HuH-7 (cell line): Measurements from ENCODE around the gene PRKRIP1.
"Not testable (repeated sequence)": the region's sequence is repeated elsewhere in the genome, so short reads cannot be mapped to it uniquely, and the experiment has no call there.

ENCODE experiments used
- DNase-seq: peaks from one replicate; pipeline ENCODE4 v3.0.0; 2011; ENCODE audit warnings: low spot score

Gene PRKRIP1, protein sequence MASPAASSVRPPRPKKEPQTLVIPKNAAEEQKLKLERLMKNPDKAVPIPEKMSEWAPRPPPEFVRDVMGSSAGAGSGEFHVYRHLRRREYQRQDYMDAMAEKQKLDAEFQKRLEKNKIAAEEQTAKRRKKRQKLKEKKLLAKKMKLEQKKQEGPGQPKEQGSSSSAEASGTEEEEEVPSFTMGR

GRCh38 chr7:102395873-102396709 lies at the start of gene PRKRIP1:
TSS of gene PRKRIP1 (plus strand) at chr7:102396363. CDS start at chr7:102396412, 49 bp downstream.
- DNase-seq, result peak; percentile 86

GRCh38 chr7:102346983-102347382 lies 49.2 kb upstream of the PRKRIP1 start:
- not testable (repeated sequence) for DNase-seq

DNA sequence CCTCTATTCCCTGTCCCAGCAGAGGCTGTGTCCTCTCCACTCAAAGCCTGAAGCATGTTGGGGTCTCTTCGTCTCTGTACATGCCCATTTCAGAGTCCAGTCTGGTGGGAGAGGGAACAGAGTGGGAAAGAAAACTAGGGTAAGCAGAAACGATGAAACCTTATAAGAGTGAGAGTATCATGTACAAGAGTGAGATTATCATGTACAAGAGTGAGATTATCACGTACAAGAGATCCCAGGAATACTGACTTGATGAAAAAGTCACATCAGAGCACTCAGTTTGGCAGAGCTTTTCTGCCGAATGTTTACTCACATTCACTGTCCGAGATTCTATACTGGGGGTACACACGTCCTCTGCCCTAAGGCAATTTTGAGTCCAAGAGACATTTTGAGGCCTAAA lies 39.8 kb upstream of the PRKRIP1 start, which contains the start of gene SPDYE6:
Gene SPDYE6, minus strand, starts transcription at position 101 of the 400 bp plus-strand sequence. CDS start 421 bp downstream, outside the sequence.
- not testable (repeated sequence) for DNase-seq

GRCh38 chr7:102363549-102364393 lies 32.4 kb upstream of the PRKRIP1 start:
- DNase-seq, result peak; percentile 63

DNA sequence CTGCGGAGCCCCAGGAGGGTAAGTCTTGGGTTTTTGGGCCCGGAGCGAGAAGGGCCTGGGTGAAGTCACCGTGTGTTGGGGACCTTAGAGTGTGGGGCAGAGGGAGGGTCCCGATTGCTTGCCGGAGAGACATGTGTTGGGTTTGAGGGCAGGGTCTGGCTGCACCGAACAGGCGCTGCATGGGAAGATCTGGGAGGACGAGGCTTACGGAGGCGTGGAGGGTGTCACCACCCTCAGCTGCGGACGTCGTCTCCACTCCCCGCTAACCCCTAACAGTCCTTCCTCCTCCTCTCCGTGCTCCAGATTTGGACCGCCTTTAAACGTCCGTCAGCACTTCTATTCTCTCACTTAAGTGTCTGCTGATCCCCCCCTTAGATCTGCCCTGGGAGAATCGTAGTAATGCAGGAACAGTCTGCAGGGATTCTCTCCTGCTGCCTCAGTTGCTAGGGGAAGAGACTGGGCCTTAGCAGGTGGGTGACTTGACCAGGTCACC lies 31.7 kb upstream of the PRKRIP1 start:
- not testable (repeated sequence) for DNase-seq

GRCh38 chr7:102365390-102365789 lies 30.8 kb upstream of the PRKRIP1 start:
- DNase-seq, result not testable (repeated sequence)

DNA sequence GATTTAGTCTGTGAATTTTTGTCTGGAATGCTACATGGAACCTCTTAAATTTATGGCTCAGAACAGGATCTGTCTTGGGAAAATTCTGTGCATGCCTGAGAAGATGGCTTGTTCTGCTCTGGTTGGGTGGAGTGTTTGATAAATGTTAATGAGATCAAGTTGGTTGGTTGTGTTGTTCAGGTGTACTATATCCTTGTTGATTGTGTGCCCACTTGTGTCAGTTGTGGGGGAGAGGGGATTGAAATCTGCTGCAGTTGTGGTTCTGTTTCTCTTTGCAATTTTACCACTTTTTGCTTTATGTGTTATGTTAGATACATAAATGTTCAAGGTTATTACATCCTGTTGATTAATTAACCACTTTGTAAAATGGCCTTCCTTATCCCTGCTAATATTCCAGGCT lies 26.1 kb upstream of the PRKRIP1 start:
- not testable (repeated sequence) for DNase-seq

DNA sequence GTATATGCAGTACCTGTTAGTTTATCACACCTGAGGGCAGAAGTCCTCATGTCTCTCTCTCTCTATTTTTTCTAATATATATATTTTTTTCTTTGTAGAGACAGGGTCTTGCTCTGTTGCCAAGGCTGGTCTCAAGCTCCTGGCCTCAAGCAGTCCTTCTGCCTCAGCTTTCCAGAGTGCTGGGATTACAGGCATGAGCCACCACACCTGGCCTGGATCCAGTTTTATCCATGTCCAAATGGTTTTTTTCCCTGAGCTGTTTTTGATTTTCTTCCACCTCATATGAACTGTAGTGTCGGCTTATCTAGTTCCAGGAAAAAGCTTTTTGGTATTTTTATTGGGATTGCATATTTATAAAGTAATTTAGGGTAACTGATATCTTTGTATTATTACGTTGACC lies 23.4 kb upstream of the PRKRIP1 start:
- DNase-seq, result not testable (repeated sequence)

DNA sequence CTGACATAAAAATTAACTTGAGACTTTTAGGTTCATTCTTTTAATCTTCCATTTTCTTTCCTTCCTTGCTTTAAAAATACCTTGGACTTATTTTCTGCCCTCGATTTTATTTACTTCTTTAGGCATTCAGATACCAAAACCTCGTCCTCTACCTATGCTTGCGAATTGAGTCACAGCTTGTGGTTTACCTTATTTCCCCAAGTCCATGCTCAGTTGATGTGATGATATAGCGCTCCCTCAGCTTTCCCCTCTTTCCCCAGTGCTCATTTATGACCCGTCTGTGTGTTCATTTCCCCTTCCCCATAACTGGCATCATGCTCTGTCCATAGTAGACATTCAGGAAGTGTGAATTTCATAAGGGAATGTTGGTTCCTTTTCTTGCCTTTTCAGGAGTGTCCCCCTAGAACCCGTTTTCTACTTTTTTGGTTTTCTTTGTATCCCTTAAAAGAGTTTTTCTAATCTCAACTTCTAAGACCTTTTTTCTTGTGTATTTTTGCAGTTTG lies 19.1 kb upstream of the PRKRIP1 start:
- DNase-seq, result no peak

DNA sequence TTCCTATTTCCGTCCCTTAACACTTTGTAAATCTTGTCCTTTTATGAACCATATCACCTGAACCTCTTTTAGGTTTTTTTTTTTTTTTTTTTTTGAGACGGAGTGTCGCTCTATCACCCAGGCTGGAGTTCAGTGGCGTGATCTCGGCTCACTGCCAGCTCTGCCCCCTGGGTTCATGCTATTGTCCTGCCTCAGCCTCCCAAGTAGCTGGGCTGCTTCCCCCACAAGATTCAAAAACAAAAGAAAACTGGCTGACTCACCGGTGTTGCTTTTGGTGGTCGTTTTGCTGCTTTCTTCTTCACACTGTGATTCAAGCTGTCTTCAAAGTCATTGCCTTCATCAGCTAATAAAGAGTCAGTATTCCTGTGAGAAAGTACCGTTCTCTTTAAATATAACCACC lies 15.3 kb upstream of the PRKRIP1 start:
- not testable (repeated sequence) for DNase-seq

DNA sequence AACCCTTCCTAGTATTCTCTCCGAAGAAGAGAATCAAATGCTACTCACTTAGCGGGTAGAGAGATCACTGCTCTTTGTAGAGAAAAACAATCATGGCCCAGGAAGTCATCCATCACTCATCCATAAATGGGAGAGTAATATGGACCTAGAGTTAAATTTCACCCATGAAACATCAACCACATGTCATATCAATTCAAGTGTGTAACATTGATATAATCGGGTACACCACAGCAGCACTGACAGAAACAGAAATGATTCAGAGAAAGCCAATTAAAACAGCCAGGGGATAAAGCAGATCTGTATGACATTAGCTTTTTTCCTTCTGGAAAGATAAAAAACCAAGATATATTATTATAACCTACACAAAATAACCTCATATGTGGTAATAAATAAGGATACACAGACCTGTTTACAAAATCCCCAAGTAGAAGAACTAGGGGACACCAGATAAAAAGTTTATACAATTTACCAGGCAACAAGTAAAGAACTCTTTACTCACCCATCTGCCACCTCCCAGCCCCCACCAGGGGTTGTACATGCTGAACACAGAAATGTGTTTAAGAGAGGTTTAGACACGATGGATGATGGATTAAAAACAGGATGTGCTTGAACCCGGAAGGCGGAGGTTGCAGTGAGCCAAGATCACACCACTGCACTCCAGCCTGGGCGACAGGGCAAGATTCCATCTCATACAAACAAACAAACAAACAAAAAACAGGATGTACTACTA lies 14.3 kb upstream of the PRKRIP1 start:
- not testable (repeated sequence) for DNase-seq

GRCh38 chr7:102387064-102387463 lies 9.1 kb upstream of the PRKRIP1 start:
- no peak for DNase-seq

DNA sequence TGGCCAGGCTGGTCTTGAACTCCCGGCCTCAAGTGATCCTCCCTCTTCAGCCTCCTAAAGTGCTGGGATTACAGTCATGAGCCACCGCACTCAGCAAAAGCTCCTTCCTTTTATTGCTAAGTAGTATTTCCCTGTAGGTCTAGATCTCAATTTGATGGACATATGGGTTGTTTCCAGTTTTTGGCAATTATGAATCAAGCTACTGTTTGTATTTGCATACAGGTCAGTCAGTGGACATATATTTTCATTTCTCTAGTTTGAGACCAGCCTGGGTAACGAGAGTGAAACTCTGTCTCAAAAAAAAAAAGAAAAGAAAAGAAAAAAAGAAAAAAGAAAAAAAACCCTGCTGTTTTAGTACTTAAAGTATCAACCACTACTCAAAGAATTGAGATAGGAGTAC lies 6.4 kb upstream of the PRKRIP1 start:
- no peak for DNase-seq

DNA sequence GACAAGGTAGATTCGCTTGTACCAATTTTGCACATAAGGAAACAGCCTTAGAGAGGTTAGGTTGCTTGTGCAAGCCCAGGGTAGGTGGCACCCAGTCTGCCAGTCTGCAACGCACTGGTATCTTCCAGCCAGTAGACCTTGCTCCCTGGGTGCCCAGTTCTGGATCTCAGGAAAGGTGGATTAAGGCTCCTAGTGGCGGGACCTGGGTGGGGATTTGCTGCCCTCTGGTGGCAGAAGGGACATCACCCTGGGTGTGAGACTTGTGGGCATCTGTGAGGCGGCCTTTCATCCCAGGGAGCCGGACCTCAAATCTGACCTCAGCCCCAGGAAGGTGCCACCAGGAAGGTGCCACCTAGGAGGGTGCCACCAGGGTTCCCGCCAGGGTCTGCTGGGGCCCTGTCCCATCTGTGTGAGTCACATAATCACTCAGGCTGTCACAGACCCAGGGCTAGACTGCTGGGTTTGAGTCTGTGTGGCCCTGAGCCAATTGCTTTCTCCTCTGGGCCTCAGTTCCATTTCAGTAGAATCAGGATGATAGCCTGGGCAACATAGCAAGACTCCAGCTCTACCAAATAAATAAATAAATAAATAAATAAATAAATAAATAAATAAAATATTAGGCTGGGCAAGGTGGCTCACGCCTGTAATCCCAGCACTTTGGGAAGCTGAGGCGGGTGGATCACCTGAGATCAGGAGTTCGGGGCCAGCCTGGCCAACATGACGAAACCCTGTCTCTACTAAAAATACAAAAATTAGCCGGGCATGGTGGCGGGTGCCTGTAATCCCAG lies 5.3 kb upstream of the PRKRIP1 start:
- DNase-seq, result peak; percentile 88

- DNase-seq, result no peak
Measured at GRCh38 chr7:102392330-102392729, 3.8 kb upstream of the PRKRIP1 start.

- DNase-seq, result no peak
Measured at GRCh38 chr7:102393467-102393866, 2.7 kb upstream of the PRKRIP1 start.

GRCh38 chr7:102395592-102395872 lies 631 bp upstream of the PRKRIP1 start:
- no peak for DNase-seq

DNA sequence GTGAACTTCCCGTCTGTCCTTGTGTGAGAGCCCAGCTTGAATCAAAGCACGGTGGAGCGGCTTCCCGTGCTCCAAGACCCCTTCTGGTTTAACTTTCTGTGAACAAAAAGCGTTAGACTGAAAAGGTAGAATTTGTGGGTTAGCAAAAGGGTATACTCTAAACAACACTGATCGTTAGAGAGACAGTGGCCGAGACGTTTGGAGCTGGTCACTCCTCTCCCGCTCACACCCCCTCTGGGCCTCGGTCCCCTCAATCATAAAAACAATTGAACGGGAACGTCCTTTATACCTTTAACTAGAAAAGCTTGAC lies 502 bp downstream of the PRKRIP1 start:
- DNase-seq, result no peak

DNA sequence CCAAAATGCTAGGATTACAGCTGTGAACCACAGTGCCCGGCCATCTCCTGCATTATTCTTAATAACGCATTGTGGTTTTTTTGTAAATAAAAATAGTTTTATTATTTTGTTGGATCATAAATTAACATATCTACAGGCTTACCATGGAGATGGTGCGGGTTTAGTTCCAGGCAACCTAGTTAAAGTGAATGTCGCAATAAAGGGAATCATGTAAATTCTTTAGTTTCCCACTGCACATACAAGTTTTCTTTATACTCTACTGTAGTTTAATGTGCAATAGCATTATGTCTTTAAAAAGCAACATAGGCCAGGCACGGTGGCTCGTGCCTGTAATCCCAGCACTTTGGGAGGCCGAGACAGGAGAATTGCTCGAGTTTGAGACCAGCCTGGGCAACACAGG lies 2.4 kb downstream of the PRKRIP1 start:
- no peak for DNase-seq

GRCh38 chr7:102400360-102400759 lies 4.2 kb downstream of the PRKRIP1 start:
- no peak for DNase-seq

- DNase-seq, result no peak
Measured at GRCh38 chr7:102403563-102403962, 7.4 kb downstream of the PRKRIP1 start.
